T-helper 22 cell (primary cell): ENCODE measurements around the gene TRIO.

Experiments
- DNase-seq: peaks from one replicate; pipeline ENCODE4 v3.0.0-alpha.2; 2020; ENCODE audit warnings: low read depth

TRIO gene

GRCh38 chr5:14168144-14168792 lies 25.1 kb downstream of the TRIO start:
- no peak for DNase-seq

GRCh38 chr5:14168793-14169262 lies 25.7 kb downstream of the TRIO start:
- DNase-seq = no peak

DNA sequence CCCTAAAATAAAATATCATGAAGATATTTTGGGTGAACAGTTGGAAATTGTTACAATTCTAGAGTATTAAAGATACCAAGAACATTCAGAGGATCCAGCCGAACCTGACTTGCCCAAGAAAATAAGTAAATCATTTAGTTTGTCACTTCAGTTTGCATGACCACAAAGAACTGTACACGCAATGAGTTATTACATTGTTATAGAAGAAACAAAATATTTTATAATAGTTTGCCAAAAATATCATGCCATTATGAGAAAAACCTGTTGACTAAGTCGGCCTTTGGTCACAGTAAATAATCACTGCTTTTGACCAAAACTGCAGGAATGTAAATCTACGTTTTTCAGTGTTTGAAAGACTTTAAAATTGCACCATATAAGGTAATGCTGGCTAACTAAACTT lies 27.9 kb downstream of the TRIO start:
- no peak for DNase-seq

DNA sequence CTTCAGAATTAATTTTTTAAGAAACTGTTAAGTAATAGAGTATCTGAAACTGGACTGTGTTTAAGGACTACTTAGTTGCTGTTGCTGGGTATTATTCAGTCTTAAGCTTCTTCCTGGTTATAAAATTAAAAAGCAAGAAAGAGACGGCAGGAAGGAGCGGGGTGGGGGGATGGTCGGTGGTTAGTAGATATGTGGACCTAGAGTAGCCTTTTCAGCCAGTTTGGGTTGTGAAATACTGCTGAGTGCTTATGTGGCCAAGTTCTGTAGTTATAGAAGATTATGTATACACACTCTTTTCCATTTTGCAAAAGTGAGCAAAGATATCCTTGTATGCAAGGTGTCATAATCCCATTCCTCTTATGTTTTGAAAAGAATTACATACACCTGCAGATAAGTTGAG lies 28.5 kb downstream of the TRIO start:
- no peak for DNase-seq

- no peak for DNase-seq
Measured at GRCh38 chr5:14172149-14172795, 29.1 kb downstream of the TRIO start.

- no peak for DNase-seq
Measured at GRCh38 chr5:14173377-14174229, 30.5 kb downstream of the TRIO start.

GRCh38 chr5:14174230-14174636 lies 31.1 kb downstream of the TRIO start:
- DNase-seq = no peak

DNA sequence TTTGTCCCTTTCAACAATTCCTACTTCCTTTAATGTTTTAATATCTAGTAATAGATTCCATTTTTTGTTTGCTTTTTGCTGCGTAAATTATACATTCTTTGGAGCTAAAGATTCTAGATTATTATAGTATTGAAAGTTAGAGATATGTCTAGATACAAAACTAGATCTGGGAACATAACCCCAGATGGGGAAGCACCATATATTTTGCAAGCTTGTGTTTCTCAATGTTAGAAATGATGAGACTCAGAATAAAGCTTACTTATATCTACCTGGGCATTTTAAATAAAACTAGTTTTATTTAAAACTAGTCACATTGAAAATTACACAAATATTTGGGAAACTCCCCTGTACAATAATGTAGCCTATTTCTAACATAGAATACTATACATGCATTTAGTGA lies 32.2 kb downstream of the TRIO start:
- no peak for DNase-seq

- no peak for DNase-seq
Measured at GRCh38 chr5:14176888-14177287, 33.7 kb downstream of the TRIO start.

GRCh38 chr5:14177634-14178033 lies 34.5 kb downstream of the TRIO start:
- no peak for DNase-seq

DNA sequence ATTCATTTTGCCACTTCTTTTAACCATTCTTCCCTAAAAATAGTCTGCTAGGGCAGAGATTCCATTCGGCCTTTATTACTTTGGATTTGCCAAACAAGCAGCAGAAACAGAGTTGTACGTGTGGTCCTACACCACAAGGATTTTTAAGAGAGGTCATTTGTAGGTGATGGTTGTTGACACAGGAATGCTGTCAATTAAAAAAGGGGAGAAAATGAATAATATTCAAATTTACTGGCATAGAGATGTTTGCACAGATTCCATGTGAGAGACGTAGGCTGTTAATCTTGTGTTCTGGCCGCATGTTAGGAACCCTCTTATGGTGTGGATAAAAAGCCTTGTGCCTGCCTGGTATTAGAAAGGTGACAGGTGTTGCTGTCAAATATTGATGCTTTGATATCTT lies 34.9 kb downstream of the TRIO start:
- DNase-seq = no peak

- DNase-seq = no peak
Measured at GRCh38 chr5:14178671-14179211, 35.6 kb downstream of the TRIO start.

- no peak for DNase-seq
Measured at GRCh38 chr5:14179446-14179845, 36.3 kb downstream of the TRIO start.

DNA sequence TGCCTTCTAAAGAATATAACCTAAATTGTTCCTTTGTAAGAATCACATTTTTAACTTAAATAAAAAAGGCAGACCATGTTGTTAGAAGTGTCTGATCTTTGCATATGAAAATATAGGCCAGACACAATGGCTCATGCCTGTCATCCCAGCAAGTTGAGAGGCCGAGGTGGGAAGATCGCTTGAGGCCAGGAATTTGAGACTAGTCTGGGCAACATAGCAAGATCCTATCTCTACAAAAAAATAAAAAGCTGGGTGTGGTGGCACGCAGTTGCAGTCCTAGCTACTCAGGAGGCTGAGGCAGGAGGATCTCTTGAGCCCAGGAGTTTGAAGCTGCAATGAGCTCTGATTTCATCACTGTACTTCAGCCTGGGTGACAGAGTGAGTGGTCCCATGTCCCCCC lies 37.3 kb downstream of the TRIO start:
- no peak for DNase-seq

GRCh38 chr5:14181299-14181968 lies 38.3 kb downstream of the TRIO start:
- DNase-seq = no peak

DNA sequence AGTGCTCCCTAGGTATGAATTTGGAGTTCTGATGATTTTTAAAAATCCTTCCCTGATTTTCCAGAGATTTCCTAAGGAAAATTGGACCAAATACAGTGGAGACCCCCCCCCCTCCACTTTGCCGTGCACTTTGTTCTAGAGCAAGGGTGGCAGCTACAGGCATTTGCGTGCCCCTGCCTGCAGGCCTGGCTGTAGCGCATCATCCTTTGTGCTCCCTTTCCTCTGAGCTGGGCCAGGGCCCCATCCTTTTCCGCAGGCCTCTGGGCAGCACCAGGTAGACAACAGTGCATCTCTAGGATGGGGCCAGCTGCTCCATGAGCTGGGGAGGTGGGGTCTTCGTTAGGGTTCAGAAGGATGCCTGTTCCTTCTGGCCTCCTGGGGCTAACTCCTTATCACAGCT lies 39.6 kb downstream of the TRIO start:
- DNase-seq = no peak

DNA sequence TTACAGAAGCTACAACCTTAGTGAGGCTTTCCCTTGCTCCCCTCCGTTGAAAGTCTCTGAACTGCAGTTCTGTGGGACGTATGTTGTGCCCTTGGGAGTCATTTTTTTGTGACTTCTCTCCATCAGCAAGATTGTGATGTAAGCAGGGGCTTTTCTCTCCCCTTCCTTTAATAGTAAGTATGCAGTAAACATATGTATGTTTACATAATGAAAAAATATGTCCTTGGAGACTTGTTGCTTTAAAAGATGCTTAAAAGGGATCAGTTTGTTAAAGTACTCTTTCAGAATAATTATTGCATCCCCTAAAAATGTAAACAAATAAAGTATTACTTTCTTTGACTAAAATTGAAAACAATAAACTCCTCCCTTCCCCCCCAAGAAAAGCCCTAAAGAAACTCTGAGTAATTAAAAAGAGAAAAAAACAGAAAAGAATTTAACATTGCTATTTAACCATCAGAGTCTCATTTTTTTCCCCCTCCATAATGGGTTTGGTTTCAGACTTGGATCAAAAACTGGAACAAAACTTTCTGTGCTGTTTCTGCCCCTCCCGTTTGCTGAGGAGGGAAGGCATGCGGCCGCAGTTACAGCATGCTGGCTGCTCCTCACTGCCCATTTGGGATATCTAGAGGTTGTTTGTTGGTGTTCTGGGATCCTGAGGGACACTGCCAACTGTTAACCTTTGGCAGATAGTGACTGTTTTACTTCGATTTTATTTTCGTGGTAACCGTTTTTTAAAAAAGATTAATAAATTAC lies 40.2 kb downstream of the TRIO start:
- no peak for DNase-seq

DNA sequence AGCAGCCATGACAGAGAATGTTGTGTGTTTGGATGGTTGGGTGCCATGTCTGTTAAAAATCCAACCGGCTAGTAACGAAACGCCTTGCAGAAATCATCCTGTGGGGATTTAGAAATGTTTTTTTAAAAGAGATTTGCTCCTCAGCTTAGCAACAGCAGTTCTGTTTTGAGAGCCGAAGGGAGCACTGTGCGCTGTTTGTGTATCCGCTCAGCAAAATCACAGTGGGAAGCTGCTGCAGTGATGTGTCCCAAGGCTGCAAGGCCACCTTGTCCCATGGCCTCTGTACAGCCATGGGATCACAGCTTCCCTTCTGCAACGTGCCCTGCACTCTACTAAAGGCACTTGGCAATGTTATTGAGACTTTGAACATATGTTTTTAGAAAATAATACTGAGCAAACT lies 40.9 kb downstream of the TRIO start:
- no peak for DNase-seq

- no peak for DNase-seq
Measured at GRCh38 chr5:14184725-14185124, 41.6 kb downstream of the TRIO start.

- DNase-seq = no peak
Measured at GRCh38 chr5:14185326-14186058, 42.4 kb downstream of the TRIO start.
